ENCODE results near the gene UBE2G2. TPM values are rescaled to one million over a fixed set of nuclear protein-coding genes. Genes with fewer than 3 reads are reported as not detected.

Gene UBE2G2
- total and polyA plus RNA-seq, 2 of the 4 experiments (the other 2 are of a cell fraction) = 65.4 to 91.7 TPM

GRCh38 chr21:44838951-44839350 is 37.3 kb upstream of the UBE2G2 start:
- dilution Hi-C loops (cut with HindIII; ENCODE audit: low sequenced_read_pairs, unreplicated experiment) (no loop called here), in situ Hi-C loops (cut with MboI; ENCODE audit: low sequenced_read_pairs) (no loop called here), intact Hi-C loops (cut with micrococcal nuclease) (no loop called here)
- no peak for ATAC-seq (ENCODE audit: low read depth)
- Histone ChIP-seq H3K4ac (ENCODE audit: low read depth, low read length) (no peak overlapping the region), H3K4me3 (ENCODE audit: insufficient read depth, low read depth, low read length) (no peak overlapping the region), H3K4me2 (ENCODE audit: low read depth, low read length) (no peak overlapping the region), H4K5ac (ENCODE audit: low read depth, low read length) (no peak overlapping the region), H3K9me1 (ENCODE audit: insufficient read depth, low read length) (no peaks in the 10 kb centered on the region), H3K56ac (ENCODE audit: extremely low read depth, insufficient read depth, low read length) (no peak overlapping the region), H2AFZ (replicated peaks; ENCODE audit: low read length, poor library complexity) (no peak overlapping the region), H3K27me3 (ENCODE audit: control insufficient read depth, insufficient read depth, low read length) (peaks cover 30% of the 10 kb centered on the region), H3K23ac (ENCODE audit: low read depth, low read length) (no peak overlapping the region), H2AK9ac (replicated peaks; ENCODE audit: low read depth, low read length, poor library complexity) (no peak overlapping the region), H3K9ac (ENCODE audit: low read depth, low read length) (no peak overlapping the region), H4K20me1 (ENCODE audit: insufficient read depth, low read length) (no peaks in the 10 kb centered on the region), H3K4me1 (ENCODE audit: control insufficient read depth, insufficient read depth, low read length) (peaks cover 5% of the 10 kb centered on the region; the same call in 1 of the 2 replicates), H2AK5ac (ENCODE audit: low read depth, low read length) (no peak overlapping the region), H4K91ac (ENCODE audit: insufficient read depth, low read depth, low read length) (no peak overlapping the region), H3K9me3 (ENCODE audit: control insufficient read depth, insufficient read depth, low read length) (no peaks in the 10 kb centered on the region), H3K36me3 (ENCODE audit: control insufficient read depth, insufficient read depth, low read length) (no peaks in the 10 kb centered on the region), H2BK15ac (ENCODE audit: low read depth, low read length) (no peak overlapping the region), H4K8ac (ENCODE audit: low read depth in 2 of 2, low read length in 2 of 2) (no peak overlapping the region), H2BK5ac (ENCODE audit: low read depth, low read length, poor library complexity, severe bottlenecking) (no peak overlapping the region), H3K27ac (ENCODE audit: insufficient read depth, low read length) (no peak overlapping the region), H2BK20ac (ENCODE audit: low read depth, low read length) (no peak overlapping the region), H2BK120ac (ENCODE audit: low read depth, low read length) (no peak overlapping the region), H3K18ac (ENCODE audit: low read depth, low read length) (no peak overlapping the region), H3K79me1 (ENCODE audit: low read depth in 1 of 2, low read length in 2 of 2) (no peaks in the 10 kb centered on the region), H3K14ac (replicated peaks; ENCODE audit: low read depth, low read length) (no peak overlapping the region)
- ChIA-PET CTCF (no interaction called here), POLR2A (ENCODE audit: unreplicated experiment) (no interaction called here)
- WGBS, 2 experiments (ENCODE audit: extremely low coverage in 2 of 2, insufficient read length in 1 of 2) = 80% methylated on average over 8 of the region's 9 CpGs; no CpG with 5 or more reads in 1 of the 2 experiments
- no TSS peak for BruUV-seq (replicated peaks)
- no peak for DNase-seq
- TF ChIP-seq ELK1 (IDR thresholded peaks at IDR 0.05; ENCODE audit: borderline replicate concordance, low read depth, low read length) (no peak), MXI1 (IDR thresholded peaks at IDR 0.05; ENCODE audit: borderline replicate concordance, low read depth, low read length) (no peak), BHLHE40 (IDR thresholded peaks at IDR 0.05; ENCODE audit: low read depth, low read length) (no peak), NFE2L2 (IDR thresholded peaks at IDR 0.05; ENCODE audit: low read depth, low read length) (no peak), RFX5 (IDR thresholded peaks at IDR 0.05; ENCODE audit: low read depth, low read length) (no peak), FOS (IDR thresholded peaks at IDR 0.05; ENCODE audit: low read depth, low read length) (no peak), MAZ (IDR thresholded peaks at IDR 0.05; ENCODE audit: borderline replicate concordance, low read depth, low read length) (no peak), CEBPB (IDR thresholded peaks at IDR 0.05; ENCODE audit: low read depth, low read length) (no peak), SMC3 (IDR thresholded peaks at IDR 0.05; ENCODE audit: low read depth, low read length) (no peak), CHD1 (IDR thresholded peaks at IDR 0.05; ENCODE audit: low read depth, low read length) (no peak), RCOR1 (IDR thresholded peaks at IDR 0.05; ENCODE audit: insufficient replicate concordance, low read length) (no peak), MAFK (IDR thresholded peaks at IDR 0.05; ENCODE audit: low read depth, low read length) (no peak)
- TF ChIP-seq, protein P1, sequence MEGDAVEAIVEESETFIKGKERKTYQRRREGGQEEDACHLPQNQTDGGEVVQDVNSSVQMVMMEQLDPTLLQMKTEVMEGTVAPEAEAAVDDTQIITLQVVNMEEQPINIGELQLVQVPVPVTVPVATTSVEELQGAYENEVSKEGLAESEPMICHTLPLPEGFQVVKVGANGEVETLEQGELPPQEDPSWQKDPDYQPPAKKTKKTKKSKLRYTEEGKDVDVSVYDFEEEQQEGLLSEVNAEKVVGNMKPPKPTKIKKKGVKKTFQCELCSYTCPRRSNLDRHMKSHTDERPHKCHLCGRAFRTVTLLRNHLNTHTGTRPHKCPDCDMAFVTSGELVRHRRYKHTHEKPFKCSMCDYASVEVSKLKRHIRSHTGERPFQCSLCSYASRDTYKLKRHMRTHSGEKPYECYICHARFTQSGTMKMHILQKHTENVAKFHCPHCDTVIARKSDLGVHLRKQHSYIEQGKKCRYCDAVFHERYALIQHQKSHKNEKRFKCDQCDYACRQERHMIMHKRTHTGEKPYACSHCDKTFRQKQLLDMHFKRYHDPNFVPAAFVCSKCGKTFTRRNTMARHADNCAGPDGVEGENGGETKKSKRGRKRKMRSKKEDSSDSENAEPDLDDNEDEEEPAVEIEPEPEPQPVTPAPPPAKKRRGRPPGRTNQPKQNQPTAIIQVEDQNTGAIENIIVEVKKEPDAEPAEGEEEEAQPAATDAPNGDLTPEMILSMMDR (conservative IDR thresholded peaks at IDR 0.05; ENCODE audit: low read depth, low read length) = no peak
- TF ChIP-seq, protein P2, sequence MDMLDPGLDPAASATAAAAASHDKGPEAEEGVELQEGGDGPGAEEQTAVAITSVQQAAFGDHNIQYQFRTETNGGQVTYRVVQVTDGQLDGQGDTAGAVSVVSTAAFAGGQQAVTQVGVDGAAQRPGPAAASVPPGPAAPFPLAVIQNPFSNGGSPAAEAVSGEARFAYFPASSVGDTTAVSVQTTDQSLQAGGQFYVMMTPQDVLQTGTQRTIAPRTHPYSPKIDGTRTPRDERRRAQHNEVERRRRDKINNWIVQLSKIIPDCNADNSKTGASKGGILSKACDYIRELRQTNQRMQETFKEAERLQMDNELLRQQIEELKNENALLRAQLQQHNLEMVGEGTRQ (IDR thresholded peaks at IDR 0.05; ENCODE audit: low read depth, low read length) = no peak
